H9 (cell line): Measurements from ENCODE around the gene SPAG6. TPM values are rescaled to one million over a fixed set of nuclear protein-coding genes. Genes with fewer than 3 reads are reported as not detected.

ENCODE experiments used
- DNase-seq: peaks from one replicate; pipeline ENCODE4 v3.0.0-alpha.2; 2017
- H2AFZ ChIP-seq: one replicate; pipeline ENCODE4 v1.6.1; 2013; ENCODE audit warnings: mild to moderate bottlenecking, low read length, control low read depth, moderate library complexity
- H2AK5ac ChIP-seq: 2 replicates; pipeline ENCODE4 v1.6.1; 2013; ENCODE audit warnings: low read length, control low read depth, mixed read lengths; ENCODE audit not compliant: insufficient read length
- H2BK120ac ChIP-seq: one replicate; pipeline ENCODE4 v1.6.1; 2013; ENCODE audit warnings: low read depth, mild to moderate bottlenecking, low read length, control low read depth, inconsistent platforms; ENCODE audit not compliant: poor library complexity, severe bottlenecking
- H2BK12ac ChIP-seq: 2 replicates; pipeline ENCODE4 v1.6.1; 2013; ENCODE audit warnings: low read length, control low read depth, mixed read lengths, low read depth; ENCODE audit not compliant: insufficient read length
- H2BK15ac ChIP-seq: 2 replicates; pipeline ENCODE4 v1.6.1; 2013; ENCODE audit warnings: low read depth, low read length, control low read depth
- H2BK20ac ChIP-seq: one replicate; pipeline ENCODE4 v1.6.1; 2013; ENCODE audit warnings: low read depth, mild to moderate bottlenecking, low read length, control low read depth, inconsistent platforms; ENCODE audit not compliant: poor library complexity, severe bottlenecking
- H2BK5ac ChIP-seq: 2 replicates; pipeline ENCODE4 v1.6.1; 2013; ENCODE audit warnings: low read length, control low read depth, mixed read lengths; ENCODE audit not compliant: insufficient read length
- H3K14ac ChIP-seq: 2 replicates; pipeline ENCODE4 v1.6.1; 2013; ENCODE audit warnings: low read length, control low read depth; ENCODE audit not compliant: insufficient read depth
- H3K18ac ChIP-seq: 2 replicates; pipeline ENCODE4 v1.6.1; 2013; ENCODE audit warnings: low read depth, mild to moderate bottlenecking, mixed read lengths, low read length, control low read depth; ENCODE audit not compliant: insufficient read length
- H3K23ac ChIP-seq: 2 replicates; pipeline ENCODE4 v1.6.1; 2013; ENCODE audit warnings: low read length, control low read depth, mixed read lengths, low read depth; ENCODE audit not compliant: insufficient read length
- H3K23me2 ChIP-seq: 2 replicates; pipeline ENCODE4 v1.6.1; 2013; ENCODE audit warnings: low read depth, mild to moderate bottlenecking, mixed read lengths, low read length, control low read depth; ENCODE audit not compliant: insufficient read length, poor library complexity, severe bottlenecking
- H3K27ac ChIP-seq: 2 replicates; pipeline ENCODE4 v1.5.1; 2013; ENCODE audit warnings: low read length, control low read depth, mixed read lengths, low read depth; ENCODE audit not compliant: insufficient read length
- H3K27me3 ChIP-seq: 2 replicates; pipeline ENCODE4 v1.6.1; 2013; ENCODE audit warnings: low read length, control low read depth, inconsistent platforms; ENCODE audit not compliant: insufficient read depth
- H3K4ac ChIP-seq: 2 replicates; pipeline ENCODE4 v1.6.1; 2013; ENCODE audit warnings: low read depth, mild to moderate bottlenecking, control low read depth, inconsistent platforms, low read length, moderate library complexity
- H3K4me1 ChIP-seq: 2 replicates; pipeline ENCODE4 v1.6.1; 2013; ENCODE audit warnings: low read length, control low read depth, inconsistent platforms; ENCODE audit not compliant: insufficient read depth
- H3K4me2 ChIP-seq: 2 replicates; pipeline ENCODE4 v1.6.1; 2013; ENCODE audit warnings: low read length, control low read depth, mixed read lengths; ENCODE audit not compliant: insufficient read length, insufficient read depth
- H3K56ac ChIP-seq: 2 replicates; pipeline ENCODE4 v1.6.1; 2013; ENCODE audit warnings: low read depth, mild to moderate bottlenecking, mixed read lengths, low read length, control low read depth; ENCODE audit not compliant: insufficient read length
- H3K79me1 ChIP-seq: 2 replicates; pipeline ENCODE4 v1.6.1; 2013; ENCODE audit warnings: low read depth, mild to moderate bottlenecking, moderate library complexity, low read length, control low read depth, inconsistent platforms; ENCODE audit not compliant: insufficient read depth, poor library complexity, severe bottlenecking
- H3K79me2 ChIP-seq: 2 replicates; pipeline ENCODE4 v1.6.1; 2013; ENCODE audit warnings: low read length, control low read depth, inconsistent platforms; ENCODE audit not compliant: insufficient read depth
- H3K9ac ChIP-seq: 2 replicates; pipeline ENCODE4 v1.6.1; 2013; ENCODE audit warnings: low read length, control low read depth, mixed read lengths; ENCODE audit not compliant: insufficient read length; ENCODE audit errors: extremely low read depth
- H3K9me3 ChIP-seq: one replicate; pipeline ENCODE4 v1.6.1; 2013; ENCODE audit warnings: low read depth, low read length, inconsistent platforms; ENCODE audit not compliant: control insufficient read depth
- H3T11ph ChIP-seq: one replicate; pipeline ENCODE4 v1.6.1; 2013; ENCODE audit warnings: mild to moderate bottlenecking, low read length, control low read depth, inconsistent platforms
- H4K20me1 ChIP-seq: one replicate; pipeline ENCODE4 v1.6.1; 2013; ENCODE audit not compliant: control insufficient read depth, insufficient read length, insufficient read depth
- H4K5ac ChIP-seq: 2 replicates; pipeline ENCODE4 v1.6.1; 2013; ENCODE audit warnings: low read depth, mild to moderate bottlenecking, mixed read lengths, low read length, control low read depth; ENCODE audit not compliant: insufficient read length
- H4K8ac ChIP-seq: replicated peaks from 2 replicates; pipeline ENCODE4 v1.6.1; 2013; ENCODE audit warnings: low read length, control low read depth, mixed read lengths, low read depth; ENCODE audit not compliant: insufficient read length
- H4K91ac ChIP-seq: 2 replicates; pipeline ENCODE4 v1.6.1; 2013; ENCODE audit warnings: low read depth, mild to moderate bottlenecking, moderate library complexity, mixed read lengths, low read length, control low read depth; ENCODE audit not compliant: insufficient read length
- H3K27ac Mint-ChIP-seq, 3 experiments: 2 replicates in 2 of 3; 3 replicates in 1 of 3; pipeline ENCODE4 v1.8.0; 2020 to 2021; ENCODE audit warnings: mixed read lengths in 3 of 3, mild to moderate bottlenecking in 1 of 3, moderate library complexity in 1 of 3
- H3K27me3 Mint-ChIP-seq: 2 replicates; pipeline ENCODE4 v1.8.0; 2021; ENCODE audit warnings: low read depth, mild to moderate bottlenecking, moderate library complexity, mixed read lengths
- H3K36me3 Mint-ChIP-seq, 3 experiments: 2 replicates in 2 of 3; 3 replicates in 1 of 3; pipeline ENCODE4 v1.8.0; 2020 to 2021; ENCODE audit warnings: low read depth in 3 of 3, mixed read lengths in 3 of 3; ENCODE audit not compliant: insufficient read depth in 1 of 3
- H3K4me1 Mint-ChIP-seq, 2 experiments: 2 replicates each; pipeline ENCODE4 v1.8.0; 2020; ENCODE audit warnings: mixed read lengths in 2 of 2
- H3K4me3 Mint-ChIP-seq, 2 experiments: 2 replicates in 1 of 2; 3 replicates in 1 of 2; pipeline ENCODE4 v1.8.0; 2020 to 2021; ENCODE audit warnings: mild to moderate bottlenecking in 2 of 2, mixed read lengths in 2 of 2, moderate library complexity in 1 of 2
- H3K9me3 Mint-ChIP-seq, 2 experiments: 2 replicates in 1 of 2; 3 replicates in 1 of 2; pipeline ENCODE4 v1.8.0; 2020; ENCODE audit warnings: mild to moderate bottlenecking in 2 of 2, mixed read lengths in 2 of 2, moderate library complexity in 1 of 2
- total RNA-seq: library from RNA; stranded (reverse); gene quantifications from 2 replicates; pipeline ENCODE4 v1.2.1, GENCODE V29; 2021
- TF ChIP-seq, protein P1 (sequence below): fragments of 200-600 bp; sonication (generic); conservative IDR thresholded peaks from 3 replicates; pipeline ENCODE4 v1.8.0; 2021; ENCODE audit warnings: antibody characterized with exemption, mild to moderate bottlenecking

SPAG6 gene
- total RNA-seq, 1 experiment from 2014 or later, result 0.24 TPM

DNA sequence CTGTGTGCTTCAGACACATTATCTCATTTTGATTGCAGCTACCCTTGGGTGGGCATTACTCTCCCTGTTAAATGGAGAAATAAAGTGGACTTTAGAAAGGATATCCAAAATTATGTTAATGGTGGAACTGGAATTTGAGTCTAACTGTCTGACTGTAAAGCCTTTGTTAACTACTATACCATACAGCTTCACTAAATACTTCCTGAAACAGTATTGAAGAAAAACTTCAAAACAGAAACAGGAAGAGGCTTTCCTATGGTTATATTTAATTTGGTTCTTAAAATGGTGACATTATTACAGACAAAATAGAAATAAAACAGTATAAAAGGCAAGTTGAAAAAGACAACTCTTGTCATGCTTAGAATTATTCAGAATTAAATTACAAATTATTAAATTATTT is 25.0 kb downstream of the SPAG6 start:
- Histone ChIP-seq H3K27ac (no peak overlapping the region), H3K56ac (no peak overlapping the region), H4K5ac (no peak overlapping the region), H3K4me1 (no peaks in the 10 kb centered on the region), H3K9ac (no peak overlapping the region), H2BK20ac (no peak overlapping the region), H3K4ac (no peak overlapping the region), H3K23ac (no peak overlapping the region), H3K23me2 (no peaks in the 10 kb centered on the region), H2BK12ac (no peak overlapping the region), H4K8ac (no peak overlapping the region), H2BK15ac (no peak overlapping the region), H3K18ac (no peak overlapping the region), H2BK5ac (no peak overlapping the region), H2AFZ (no peak overlapping the region), H3K9me3 (no peaks in the 10 kb centered on the region), H4K91ac (no peak overlapping the region), H3K14ac (no peak overlapping the region), H2AK5ac (no peak overlapping the region), H3K4me2 (no peak overlapping the region), H4K20me1 (no peaks in the 10 kb centered on the region), H3K27me3 (no peaks in the 10 kb centered on the region), H3T11ph (no peak overlapping the region), H3K79me1 (no peaks in the 10 kb centered on the region), H3K79me2 (no peaks in the 10 kb centered on the region), H2BK120ac (no peak overlapping the region)
- H3K4me3 Mint-ChIP-seq, result no peak overlapping the region
- H3K36me3 Mint-ChIP-seq, result no peaks in the 10 kb centered on the region
- H3K4me1 Mint-ChIP-seq, result no peaks in the 10 kb centered on the region
- TF ChIP-seq, protein P1, sequence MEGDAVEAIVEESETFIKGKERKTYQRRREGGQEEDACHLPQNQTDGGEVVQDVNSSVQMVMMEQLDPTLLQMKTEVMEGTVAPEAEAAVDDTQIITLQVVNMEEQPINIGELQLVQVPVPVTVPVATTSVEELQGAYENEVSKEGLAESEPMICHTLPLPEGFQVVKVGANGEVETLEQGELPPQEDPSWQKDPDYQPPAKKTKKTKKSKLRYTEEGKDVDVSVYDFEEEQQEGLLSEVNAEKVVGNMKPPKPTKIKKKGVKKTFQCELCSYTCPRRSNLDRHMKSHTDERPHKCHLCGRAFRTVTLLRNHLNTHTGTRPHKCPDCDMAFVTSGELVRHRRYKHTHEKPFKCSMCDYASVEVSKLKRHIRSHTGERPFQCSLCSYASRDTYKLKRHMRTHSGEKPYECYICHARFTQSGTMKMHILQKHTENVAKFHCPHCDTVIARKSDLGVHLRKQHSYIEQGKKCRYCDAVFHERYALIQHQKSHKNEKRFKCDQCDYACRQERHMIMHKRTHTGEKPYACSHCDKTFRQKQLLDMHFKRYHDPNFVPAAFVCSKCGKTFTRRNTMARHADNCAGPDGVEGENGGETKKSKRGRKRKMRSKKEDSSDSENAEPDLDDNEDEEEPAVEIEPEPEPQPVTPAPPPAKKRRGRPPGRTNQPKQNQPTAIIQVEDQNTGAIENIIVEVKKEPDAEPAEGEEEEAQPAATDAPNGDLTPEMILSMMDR, result no peak
- H3K27ac Mint-ChIP-seq, result no peak overlapping the region
- H3K27me3 Mint-ChIP-seq, result no peaks in the 10 kb centered on the region; the same call in 1 of the 2 replicates
- no peak for DNase-seq
- no peaks in the 10 kb centered on the region for H3K9me3 Mint-ChIP-seq
